Neural progenitor cell (in vitro differentiated cells): ENCODE results near the gene STX8.

Experiments
- EZH2 ChIP-seq: fragments of 200-600 bp; sonication (generic); IDR thresholded peaks from 2 replicates; pipeline ENCODE4 v1.6.1; 2017; ENCODE audit warnings: antibody characterized with exemption, mild to moderate bottlenecking, moderate library complexity
- EZH2phosphoT487 ChIP-seq: fragments of 200-600 bp; sonication (generic); IDR thresholded peaks from 2 replicates; pipeline ENCODE4 v1.6.1; 2017; ENCODE audit warnings: antibody characterized with exemption
- TF ChIP-seq, protein P1 (sequence below): fragments of 200-600 bp; sonication (generic); IDR thresholded peaks from 2 replicates; pipeline ENCODE4 v1.5.1; 2017; ENCODE audit warnings: antibody characterized with exemption, mild to moderate bottlenecking

GRCh38 chr17:9386401-9386800 is 189.2 kb downstream of the STX8 start:
- TF ChIP-seq, protein P1, sequence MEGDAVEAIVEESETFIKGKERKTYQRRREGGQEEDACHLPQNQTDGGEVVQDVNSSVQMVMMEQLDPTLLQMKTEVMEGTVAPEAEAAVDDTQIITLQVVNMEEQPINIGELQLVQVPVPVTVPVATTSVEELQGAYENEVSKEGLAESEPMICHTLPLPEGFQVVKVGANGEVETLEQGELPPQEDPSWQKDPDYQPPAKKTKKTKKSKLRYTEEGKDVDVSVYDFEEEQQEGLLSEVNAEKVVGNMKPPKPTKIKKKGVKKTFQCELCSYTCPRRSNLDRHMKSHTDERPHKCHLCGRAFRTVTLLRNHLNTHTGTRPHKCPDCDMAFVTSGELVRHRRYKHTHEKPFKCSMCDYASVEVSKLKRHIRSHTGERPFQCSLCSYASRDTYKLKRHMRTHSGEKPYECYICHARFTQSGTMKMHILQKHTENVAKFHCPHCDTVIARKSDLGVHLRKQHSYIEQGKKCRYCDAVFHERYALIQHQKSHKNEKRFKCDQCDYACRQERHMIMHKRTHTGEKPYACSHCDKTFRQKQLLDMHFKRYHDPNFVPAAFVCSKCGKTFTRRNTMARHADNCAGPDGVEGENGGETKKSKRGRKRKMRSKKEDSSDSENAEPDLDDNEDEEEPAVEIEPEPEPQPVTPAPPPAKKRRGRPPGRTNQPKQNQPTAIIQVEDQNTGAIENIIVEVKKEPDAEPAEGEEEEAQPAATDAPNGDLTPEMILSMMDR = no peak
- no peak for TF ChIP-seq EZH2
- no peak for TF ChIP-seq EZH2phosphoT487
